ENCODE results near the gene IP6K2. TPM values are rescaled to one million over a fixed set of nuclear protein-coding genes. Genes with fewer than 3 reads are reported as not detected.
A peak's percentile ranks its signal among the peaks of the same experiment; 100 is the strongest.

Gene IP6K2
- total RNA-seq, 2 experiments from 2014 or later, result 41.6 to 43.4 TPM

- Mint-ChIP-seq H3K27ac (no peak overlapping the region), H3K4me3 (no peak overlapping the region), H3K27me3 (no peaks in the 10 kb centered on the region), H3K9me3 (no peaks in the 10 kb centered on the region), H3K36me3 (peaks cover 25% of the 10 kb centered on the region), H3K4me1 (ENCODE audit: low read depth) (peaks cover 31% of the 10 kb centered on the region)
- intact Hi-C loops (cut with micrococcal nuclease), result no loop called here
- ChIA-PET CTCF (interaction anchor here (0.6 to 1.6 kb wide), 4 partner anchors 12 to 413 kb away, joined by 3 to 9 read pairs (median 5); partner anchors contain the start of genes NCKIPSD and WDR6), POLR2A (no interaction called here)
- no peak for DNase-seq
Observed at GRCh38 chr3:48697952-48698351, 19.1 kb downstream of the IP6K2 start.

GRCh38 chr3:48696601-48697000 is 20.4 kb downstream of the IP6K2 start:
- Mint-ChIP-seq H3K27ac (peak overlapping the region; percentile 42), H3K36me3 (peaks cover 32% of the 10 kb centered on the region), H3K9me3 (no peaks in the 10 kb centered on the region), H3K4me1 (ENCODE audit: low read depth) (peaks cover 23% of the 10 kb centered on the region), H3K4me3 (no peak overlapping the region), H3K27me3 (no peaks in the 10 kb centered on the region)
- CTCF ChIA-PET, result interaction anchor here (1.0 to 1.4 kb wide), 3 partner anchors 10 to 261 kb away, joined by 3 to 10 read pairs (median 9); partner anchors contain the start of gene NCKIPSD
- intact Hi-C loops (cut with micrococcal nuclease), result no loop called here
- POLR2A ChIA-PET, result interaction anchor here (0.8 kb wide), 1 partner anchor 12 kb away, joined by 3 read pairs; no protein-coding TSS in a partner anchor
- DNase-seq, result no peak

- H3K27ac Mint-ChIP-seq, result no peak overlapping the region
- no peaks in the 10 kb centered on the region for H3K9me3 Mint-ChIP-seq
- H3K4me1 Mint-ChIP-seq (ENCODE audit: low read depth), result peaks cover 23% of the 10 kb centered on the region
- intact Hi-C loops (cut with micrococcal nuclease), result no loop called here
- POLR2A ChIA-PET, result interaction anchor here (0.8 kb wide), 1 partner anchor 13 kb away, joined by 3 read pairs; no protein-coding TSS in a partner anchor
- no peak overlapping the region for H3K4me3 Mint-ChIP-seq
- no peak for DNase-seq
- peaks cover 35% of the 10 kb centered on the region for H3K36me3 Mint-ChIP-seq
- CTCF ChIA-PET, result interaction anchor here (1.0 to 1.2 kb wide), 3 partner anchors 10 to 260 kb away, joined by 3 to 10 read pairs (median 3); partner anchors contain the start of gene NCKIPSD
- no peaks in the 10 kb centered on the region for H3K27me3 Mint-ChIP-seq
Observed at GRCh38 chr3:48696156-48696555, 20.9 kb downstream of the IP6K2 start.

GRCh38 chr3:48695393-48695753 is 21.6 kb downstream of the IP6K2 start:
- no peak for DNase-seq
- Mint-ChIP-seq H3K4me3 (no peak overlapping the region), H3K27ac (no peak overlapping the region), H3K9me3 (no peaks in the 10 kb centered on the region), H3K36me3 (peaks cover 38% of the 10 kb centered on the region), H3K27me3 (no peaks in the 10 kb centered on the region), H3K4me1 (ENCODE audit: low read depth) (peaks cover 19% of the 10 kb centered on the region)
- CTCF ChIA-PET, result interaction anchor here (1.2 kb wide), 1 partner anchor 11 kb away, joined by 3 read pairs; no protein-coding TSS in a partner anchor
- POLR2A ChIA-PET, result interaction anchor here (0.6 to 1.1 kb wide), 2 partner anchors 13 to 15 kb away, joined by 3 to 5 read pairs; no protein-coding TSS in a partner anchor
- intact Hi-C loops (cut with micrococcal nuclease), result no loop called here

GRCh38 chr3:48694610-48695392 is 22.2 kb downstream of the IP6K2 start:
- no peaks in the 10 kb centered on the region for H3K9me3 Mint-ChIP-seq
- intact Hi-C loops (cut with micrococcal nuclease), result no loop called here
- peaks cover 15% of the 10 kb centered on the region for H3K4me1 Mint-ChIP-seq (ENCODE audit: low read depth)
- CTCF ChIA-PET, result interaction anchor here (1.2 kb wide), 1 partner anchor 10 kb away, joined by 3 read pairs; no protein-coding TSS in a partner anchor
- no peaks in the 10 kb centered on the region for H3K27me3 Mint-ChIP-seq
- peaks cover 38% of the 10 kb centered on the region for H3K36me3 Mint-ChIP-seq
- H3K4me3 Mint-ChIP-seq, result no peak overlapping the region
- DNase-seq, result no peak
- POLR2A ChIA-PET, result interaction anchor here (1.1 kb wide), 1 partner anchor 14 kb away, joined by 3 read pairs; no protein-coding TSS in a partner anchor
- peak overlapping the region; percentile 47 for H3K27ac Mint-ChIP-seq

- H3K27me3 Mint-ChIP-seq, result no peaks in the 10 kb centered on the region
- H3K4me1 Mint-ChIP-seq (ENCODE audit: low read depth), result peaks cover 14% of the 10 kb centered on the region
- CTCF ChIA-PET, result interaction anchor here (0.7 kb wide), 1 partner anchor 204 kb away, joined by 4 read pairs; no protein-coding TSS in a partner anchor
- peaks cover 39% of the 10 kb centered on the region for H3K36me3 Mint-ChIP-seq
- POLR2A ChIA-PET, result no interaction called here
- DNase-seq, result no peak
- intact Hi-C loops (cut with micrococcal nuclease), result no loop called here
- H3K4me3 Mint-ChIP-seq, result no peak overlapping the region
- no peaks in the 10 kb centered on the region for H3K9me3 Mint-ChIP-seq
- no peak overlapping the region for H3K27ac Mint-ChIP-seq
Observed at GRCh38 chr3:48693826-48694225, 23.2 kb downstream of the IP6K2 start.

- peaks cover 42% of the 10 kb centered on the region for H3K36me3 Mint-ChIP-seq
- CTCF ChIA-PET, result interaction anchor here (0.6 to 1.3 kb wide), 3 partner anchors 47 to 315 kb away, joined by 3 read pairs; partner anchors contain the start of gene WDR6
Observed at GRCh38 chr3:48692551-48692950, 24.5 kb downstream of the IP6K2 start.

GRCh38 chr3:48690846-48691458 is 26.1 kb downstream of the IP6K2 start:
- peaks cover 5% of the 10 kb centered on the region for H3K4me1 Mint-ChIP-seq (ENCODE audit: low read depth)
- H3K27ac Mint-ChIP-seq, result no peak overlapping the region
- ChIA-PET CTCF (interaction anchor here (0.7 kb wide), 1 partner anchor 758 kb away, joined by 3 read pairs; no protein-coding TSS in a partner anchor), POLR2A (no interaction called here)
- H3K4me3 Mint-ChIP-seq, result no peak overlapping the region
- intact Hi-C loops (cut with micrococcal nuclease), result no loop called here
- peaks cover 37% of the 10 kb centered on the region for H3K36me3 Mint-ChIP-seq
- H3K27me3 Mint-ChIP-seq, result no peaks in the 10 kb centered on the region
- no peaks in the 10 kb centered on the region for H3K9me3 Mint-ChIP-seq
- DNase-seq, result no peak

More at GRCh38 chr3:48692551-48692950, 24.5 kb downstream of the IP6K2 start:
- H3K27me3 Mint-ChIP-seq, result no peaks in the 10 kb centered on the region
- no peak for DNase-seq
- H3K4me3 Mint-ChIP-seq, result no peak overlapping the region
- H3K9me3 Mint-ChIP-seq, result no peaks in the 10 kb centered on the region
- POLR2A ChIA-PET, result no interaction called here
- intact Hi-C loops (cut with micrococcal nuclease), result no loop called here
- no peak overlapping the region for H3K27ac Mint-ChIP-seq
- H3K4me1 Mint-ChIP-seq (ENCODE audit: low read depth), result peaks cover 6% of the 10 kb centered on the region

GRCh38 chr3:48689384-48689783 is 27.6 kb downstream of the IP6K2 start:
- intact Hi-C loops (cut with micrococcal nuclease), result no loop called here
- H3K9me3 Mint-ChIP-seq, result no peaks in the 10 kb centered on the region
- H3K36me3 Mint-ChIP-seq, result peaks cover 31% of the 10 kb centered on the region
- ChIA-PET CTCF (no interaction called here), POLR2A (no interaction called here)
- H3K27ac Mint-ChIP-seq, result no peak overlapping the region
- H3K4me1 Mint-ChIP-seq (ENCODE audit: low read depth), result peaks cover 13% of the 10 kb centered on the region
- DNase-seq, result no peak
- no peaks in the 10 kb centered on the region for H3K27me3 Mint-ChIP-seq
- no peak overlapping the region for H3K4me3 Mint-ChIP-seq

- H3K36me3 Mint-ChIP-seq, result peaks cover 31% of the 10 kb centered on the region
- no peak overlapping the region for H3K27ac Mint-ChIP-seq
- H3K27me3 Mint-ChIP-seq, result no peaks in the 10 kb centered on the region
- H3K4me1 Mint-ChIP-seq (ENCODE audit: low read depth), result peaks cover 17% of the 10 kb centered on the region
- POLR2A ChIA-PET, result no interaction called here
- CTCF ChIA-PET, result interaction anchor here (0.6 kb wide), 1 partner anchor 19 kb away, joined by 3 read pairs; no protein-coding TSS in a partner anchor
- no peak overlapping the region for H3K4me3 Mint-ChIP-seq
- no peaks in the 10 kb centered on the region for H3K9me3 Mint-ChIP-seq
- DNase-seq, result no peak
- intact Hi-C loops (cut with micrococcal nuclease), result no loop called here
Observed at GRCh38 chr3:48688737-48689075, 28.3 kb downstream of the IP6K2 start.

- CTCF ChIA-PET, result interaction anchor here (0.6 to 3.1 kb wide), 2 partner anchors 20 to 51 kb away, joined by 3 to 15 read pairs; no protein-coding TSS in a partner anchor
- intact Hi-C loops (cut with micrococcal nuclease), result no loop called here
- H3K4me1 Mint-ChIP-seq (ENCODE audit: low read depth), result peaks cover 22% of the 10 kb centered on the region
- H3K36me3 Mint-ChIP-seq, result peaks cover 28% of the 10 kb centered on the region
- H3K27me3 Mint-ChIP-seq, result no peaks in the 10 kb centered on the region
- POLR2A ChIA-PET, result no interaction called here
- H3K9me3 Mint-ChIP-seq, result no peaks in the 10 kb centered on the region
- no peak for DNase-seq
- no peak overlapping the region for H3K4me3 Mint-ChIP-seq
- no peak overlapping the region for H3K27ac Mint-ChIP-seq
Observed at GRCh38 chr3:48688032-48688736, 28.8 kb downstream of the IP6K2 start.
